Measurements from ENCODE around the gene PDIK1L.

PDIK1L gene

DNA sequence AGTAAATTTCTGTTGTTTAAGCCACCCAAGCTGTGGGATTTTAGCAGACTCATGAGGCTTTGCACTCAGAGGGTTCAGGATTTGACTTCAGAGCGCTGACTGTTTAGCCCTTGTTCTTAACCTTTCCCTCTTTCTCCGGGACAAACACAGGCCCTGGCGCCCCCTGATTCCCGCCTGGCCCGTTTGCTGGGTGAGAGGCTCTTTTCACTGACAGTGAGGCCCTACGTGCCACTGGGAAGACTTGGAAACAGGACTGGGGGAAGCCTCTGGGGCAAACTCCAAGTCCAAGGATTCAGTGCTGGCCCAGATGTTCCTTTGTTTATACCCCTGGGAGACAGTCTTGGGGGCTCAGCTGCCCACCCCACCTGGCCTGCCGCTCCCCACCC, 32.5 kb upstream of the PDIK1L start:
- no peak overlapping the region for H3K4me3 ChIP-seq (ENCODE audit: low read depth, low read length)
- TF ChIP-seq, protein P1, sequence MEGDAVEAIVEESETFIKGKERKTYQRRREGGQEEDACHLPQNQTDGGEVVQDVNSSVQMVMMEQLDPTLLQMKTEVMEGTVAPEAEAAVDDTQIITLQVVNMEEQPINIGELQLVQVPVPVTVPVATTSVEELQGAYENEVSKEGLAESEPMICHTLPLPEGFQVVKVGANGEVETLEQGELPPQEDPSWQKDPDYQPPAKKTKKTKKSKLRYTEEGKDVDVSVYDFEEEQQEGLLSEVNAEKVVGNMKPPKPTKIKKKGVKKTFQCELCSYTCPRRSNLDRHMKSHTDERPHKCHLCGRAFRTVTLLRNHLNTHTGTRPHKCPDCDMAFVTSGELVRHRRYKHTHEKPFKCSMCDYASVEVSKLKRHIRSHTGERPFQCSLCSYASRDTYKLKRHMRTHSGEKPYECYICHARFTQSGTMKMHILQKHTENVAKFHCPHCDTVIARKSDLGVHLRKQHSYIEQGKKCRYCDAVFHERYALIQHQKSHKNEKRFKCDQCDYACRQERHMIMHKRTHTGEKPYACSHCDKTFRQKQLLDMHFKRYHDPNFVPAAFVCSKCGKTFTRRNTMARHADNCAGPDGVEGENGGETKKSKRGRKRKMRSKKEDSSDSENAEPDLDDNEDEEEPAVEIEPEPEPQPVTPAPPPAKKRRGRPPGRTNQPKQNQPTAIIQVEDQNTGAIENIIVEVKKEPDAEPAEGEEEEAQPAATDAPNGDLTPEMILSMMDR (IDR thresholded peaks at IDR 0.05; ENCODE audit: borderline replicate concordance, insufficient read depth, low read depth, low read length) = no peak

DNA sequence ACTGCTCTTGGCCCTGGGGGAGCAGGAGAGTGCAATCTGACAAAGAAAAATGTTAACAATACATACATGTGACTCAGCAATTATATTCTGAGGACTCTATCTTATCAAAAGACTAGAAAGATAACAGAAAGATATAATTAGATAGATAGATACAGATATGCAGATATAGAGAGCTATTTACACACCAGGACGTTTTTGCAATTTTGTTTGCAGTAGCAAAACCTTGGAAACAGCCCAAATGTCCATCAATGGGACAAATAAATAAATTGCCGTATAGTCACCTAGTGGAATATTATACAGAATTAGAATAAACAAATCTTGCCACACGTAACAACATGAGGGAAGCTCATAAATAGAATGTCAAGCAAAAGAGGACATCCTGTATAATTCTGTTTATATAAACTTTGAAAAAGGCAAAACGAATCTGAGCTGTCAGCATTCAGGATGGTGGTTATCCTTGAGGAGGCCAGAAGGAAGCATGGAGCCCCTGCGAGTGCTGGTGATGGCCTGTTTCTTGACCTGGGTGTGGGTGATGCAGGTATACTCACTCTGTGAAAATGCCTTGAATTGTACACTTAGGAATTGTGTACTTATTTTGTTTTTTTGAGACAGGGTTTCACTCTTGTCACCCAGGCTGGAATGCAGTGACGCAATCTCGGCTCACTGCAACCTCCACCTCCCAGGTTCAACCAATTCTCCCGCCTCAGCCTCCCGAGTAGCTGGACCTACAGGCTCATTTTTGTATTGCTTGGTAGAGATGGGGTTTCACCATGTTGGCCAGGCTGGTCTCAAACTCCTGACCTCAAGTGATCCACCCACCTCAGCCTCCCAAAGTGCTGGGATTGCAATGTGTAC, 31.4 kb upstream of the PDIK1L start:
- TF ChIP-seq, protein P1 (IDR thresholded peaks at IDR 0.05; ENCODE audit: borderline replicate concordance, insufficient read depth, low read depth, low read length) = no peak
- H3K4me3 ChIP-seq (ENCODE audit: low read depth, low read length) = no peak overlapping the region

DNA sequence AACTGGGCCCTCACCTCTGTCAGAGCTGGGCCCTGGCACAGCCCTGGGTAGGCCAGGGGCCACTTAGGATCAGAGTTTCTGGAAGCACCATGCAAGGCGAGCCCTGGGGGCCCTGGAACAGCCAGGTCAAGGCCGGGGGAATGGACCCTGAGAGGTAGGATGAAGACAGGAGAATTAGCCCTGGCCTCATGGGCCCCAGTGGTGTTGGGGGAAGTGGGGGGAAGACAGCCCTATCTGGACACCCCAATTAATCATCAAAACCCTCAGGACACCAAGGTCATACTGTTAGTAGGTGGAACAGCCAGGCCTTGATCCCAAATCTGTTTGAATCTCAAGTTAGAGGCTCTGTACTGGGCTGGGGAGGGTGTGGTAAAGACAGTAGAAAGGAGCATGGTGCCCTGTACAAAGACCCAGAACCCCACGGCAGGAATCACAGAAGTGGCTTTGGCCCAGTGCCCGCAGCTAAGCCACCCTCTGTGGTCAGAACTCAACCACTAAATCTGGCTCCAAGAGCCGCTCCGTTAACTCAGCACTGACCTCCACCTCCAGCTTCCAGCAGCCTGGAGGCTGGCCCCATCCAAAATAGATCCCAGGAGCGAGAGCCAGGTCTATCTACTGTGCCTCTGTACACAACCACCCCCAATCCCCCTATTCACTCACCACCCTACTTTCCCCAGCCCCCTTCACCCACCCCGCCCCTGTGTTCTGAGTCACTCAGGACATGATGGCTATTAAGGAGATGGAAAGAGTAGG, 30.2 kb upstream of the PDIK1L start:
- no peak overlapping the region for H3K4me3 ChIP-seq (ENCODE audit: low read depth, low read length)

DNA sequence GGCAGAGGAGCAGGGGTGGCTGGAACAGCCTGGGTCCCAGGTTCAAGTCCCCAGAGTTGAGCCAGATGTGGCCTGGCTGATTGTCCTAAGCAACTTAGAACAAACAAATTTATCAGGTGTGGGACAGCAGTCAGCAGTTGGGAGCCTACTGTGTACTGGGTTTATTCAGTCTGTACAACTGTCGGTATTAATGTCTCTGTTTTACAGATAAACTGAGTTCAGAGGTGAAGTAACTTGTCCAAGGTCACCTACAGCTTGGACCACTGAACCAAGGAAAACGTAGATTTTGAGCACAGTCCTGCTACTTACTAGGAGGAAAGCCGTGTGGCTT, 29.6 kb upstream of the PDIK1L start:
- TF ChIP-seq, protein P1 (IDR thresholded peaks at IDR 0.05; ENCODE audit: borderline replicate concordance, insufficient read depth, low read depth, low read length) = no peak
- H3K4me3 ChIP-seq (ENCODE audit: low read depth, low read length) = no peak overlapping the region

More for the DNA sequence above, 30.2 kb upstream of the PDIK1L start:
- TF ChIP-seq, protein P1 (IDR thresholded peaks at IDR 0.05; ENCODE audit: borderline replicate concordance, insufficient read depth, low read depth, low read length) = no peak

DNA sequence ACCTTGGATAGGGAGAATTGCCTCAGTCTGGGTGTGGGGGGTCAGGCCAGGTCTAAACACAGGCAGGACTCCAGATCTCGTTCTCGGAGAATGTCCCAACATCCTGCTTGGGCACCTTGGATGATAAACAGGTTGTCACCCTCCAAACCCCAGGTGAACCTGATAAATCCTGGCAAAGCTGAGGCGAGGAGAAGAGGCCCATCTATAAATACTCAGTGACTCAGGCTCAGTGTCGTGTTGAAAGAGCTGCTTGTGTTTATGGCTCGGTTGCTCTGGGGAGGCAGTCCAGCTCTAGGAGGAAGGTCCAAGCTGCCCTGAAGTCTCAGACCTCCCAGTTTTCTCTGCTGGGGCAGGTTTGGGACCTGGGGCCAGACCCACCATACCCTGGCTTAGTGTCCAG, 28.4 kb upstream of the PDIK1L start:
- H3K4me3 ChIP-seq (ENCODE audit: low read depth, low read length) = no peak overlapping the region
- TF ChIP-seq, protein P1 (IDR thresholded peaks at IDR 0.05; ENCODE audit: borderline replicate concordance, insufficient read depth, low read depth, low read length) = no peak

DNA sequence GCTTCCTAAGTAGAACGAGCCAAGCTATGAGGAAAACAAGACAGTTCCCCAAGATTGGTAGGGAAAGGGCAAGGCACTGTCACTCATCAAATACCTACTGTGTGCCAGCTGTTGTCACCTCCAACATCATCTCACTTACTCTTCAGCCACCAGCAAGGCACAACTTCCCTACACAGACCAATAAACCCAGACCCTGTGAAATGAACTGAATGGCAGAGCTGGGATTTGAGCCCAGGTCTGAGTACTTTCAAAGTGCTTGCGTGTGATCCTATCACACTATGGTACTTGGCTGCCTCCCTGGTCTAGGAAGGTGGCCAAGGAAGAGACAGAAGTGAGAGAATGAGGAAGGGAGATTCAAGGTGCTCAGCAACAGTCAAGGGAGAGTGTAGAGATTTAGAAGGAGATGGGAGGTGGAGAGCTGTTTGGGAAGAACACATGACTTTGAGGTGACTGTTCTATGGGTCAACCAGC, 27.5 kb upstream of the PDIK1L start:
- no peak overlapping the region for H3K4me3 ChIP-seq (ENCODE audit: low read depth, low read length)
- TF ChIP-seq, protein P1 (IDR thresholded peaks at IDR 0.05; ENCODE audit: borderline replicate concordance, insufficient read depth, low read depth, low read length) = no peak
